B cell (primary cell): ENCODE measurements around the gene NOSTRIN.

Experiments used
- CTCF ChIP-seq: fragments of 200-600 bp; IDR thresholded peaks from one replicate; pipeline ENCODE4 v1.8.0; 2022; ENCODE audit warnings: antibody characterized with exemption, mild to moderate bottlenecking
- EZH2 ChIP-seq: IDR thresholded peaks from 2 replicates; pipeline ENCODE4 v1.6.1; 2012; ENCODE audit warnings: borderline replicate concordance, low read depth, mild to moderate bottlenecking, moderate library complexity, low read length; ENCODE audit not compliant: insufficient read depth, poor library complexity, severe bottlenecking

GRCh38 chr2:168802859-168803725, 655 bp downstream of the NOSTRIN start:
- TF ChIP-seq CTCF (no peak), EZH2 (no peak)
